H1 (cell line): ENCODE data around the gene PITRM1. TPM values are rescaled to one million over a fixed set of nuclear protein-coding genes. Genes with fewer than 3 reads are reported as not detected.
"Not testable (repeated sequence)": the region's sequence is repeated elsewhere in the genome, so short reads cannot be mapped to it uniquely, and the experiment has no call there.

Source experiments
- CTCF ChIA-PET: fragments of 300-600 bp; sonication (Branson Sonifier 250); formaldehyde crosslinking; loops from one replicate; lab custom pipeline; 2021; ENCODE audit not compliant: partially characterized antibody; lab: Charles Lee
- POLR2A ChIA-PET: fragments of 300-600 bp; sonication (Branson Sonifier 250); formaldehyde crosslinking; loops from one replicate; lab custom pipeline; 2021; ENCODE audit warnings: inconsistent platforms; ENCODE audit not compliant: partially characterized antibody; lab: Charles Lee
- DNase-seq, 2 experiments: peaks; one replicate each; pipeline versions ENCODE4 v3.0.0 to v3.0.0-alpha.2; 2010 to 2022; ENCODE audit warnings: low spot score in 2 of 2, low read depth in 1 of 2, mixed read lengths in 1 of 2
- FAIRE-seq: peaks from 2 replicates; lab custom pipeline; 2011; peaks lifted over from hg19 to GRCh38; lab: Jason Lieb, UNC
- H2AFZ ChIP-seq: 2 replicates; pipeline ENCODE4 v1.8.1; 2012; ENCODE audit warnings: low read length, inconsistent platforms
- H2AK5ac ChIP-seq: 2 replicates; pipeline ENCODE4 v1.6.1; 2013; ENCODE audit warnings: low read depth, low read length
- H2BK120ac ChIP-seq: replicated peaks from 2 replicates; pipeline ENCODE3; 2013; ENCODE audit warnings: low read depth, low read length, inconsistent platforms
- H2BK12ac ChIP-seq: 2 replicates; pipeline ENCODE4 v1.6.1; 2013; ENCODE audit warnings: low read depth, low read length
- H2BK15ac ChIP-seq: 2 replicates; pipeline ENCODE4 v1.6.1; 2013; ENCODE audit warnings: low read length
- H2BK20ac ChIP-seq: 2 replicates; pipeline ENCODE4 v1.6.1; 2013; ENCODE audit warnings: low read length
- H2BK5ac ChIP-seq: 2 replicates; pipeline ENCODE4 v1.6.1; 2013; ENCODE audit warnings: low read depth, low read length
- H3K14ac ChIP-seq: 2 replicates; pipeline ENCODE4 v1.6.1; 2013; ENCODE audit warnings: inconsistent platforms; ENCODE audit not compliant: insufficient read length
- H3K18ac ChIP-seq: 2 replicates; pipeline ENCODE4 v1.6.1; 2013; ENCODE audit warnings: low read length; ENCODE audit errors: extremely low read depth
- H3K23ac ChIP-seq: 2 replicates; pipeline ENCODE4 v1.6.1; 2013; ENCODE audit warnings: inconsistent platforms; ENCODE audit not compliant: insufficient read length
- H3K23me2 ChIP-seq: 2 replicates; pipeline ENCODE4 v1.6.1; 2013; ENCODE audit warnings: low read depth, low read length
- H3K27ac ChIP-seq: 2 replicates; pipeline ENCODE4 v1.6.1; 2011; ENCODE audit warnings: low read depth, low read length, inconsistent platforms
- H3K27me3 ChIP-seq, 4 experiments: replicated peaks in 1 of 4; 1 replicate in 1 of 4; 2 replicates in 3 of 4; pipeline versions ENCODE4 v1.6.1 to v1.8.1; 2011 to 2013; ENCODE audit warnings: low read length in 3 of 4, mild to moderate bottlenecking in 3 of 4, inconsistent platforms in 2 of 4, mixed read lengths in 2 of 4, moderate library complexity in 1 of 4; ENCODE audit not compliant: control insufficient read depth in 3 of 4, insufficient read depth in 3 of 4; ENCODE audit errors: extremely low read depth in 1 of 4
- H3K36me3 ChIP-seq, 4 experiments: 2 replicates each; pipeline versions ENCODE4 v1.6.1 to v1.8.1; 2011 to 2013; ENCODE audit warnings: mild to moderate bottlenecking in 4 of 4, low read length in 3 of 4, moderate library complexity in 2 of 4, control low read depth in 1 of 4, inconsistent platforms in 1 of 4; ENCODE audit not compliant: insufficient read depth in 4 of 4, control insufficient read depth in 2 of 4
- H3K4ac ChIP-seq: replicated peaks from 2 replicates; pipeline ENCODE3; 2013; ENCODE audit warnings: low read length, low read depth, mixed read lengths, inconsistent platforms; ENCODE audit not compliant: insufficient read length
- H3K4me1 ChIP-seq, 4 experiments: replicated peaks in 1 of 4; 1 replicate in 1 of 4; 2 replicates in 3 of 4; pipeline versions ENCODE4 v1.6.1 to v1.8.1; 2011 to 2013; ENCODE audit warnings: low read length in 3 of 4, inconsistent platforms in 2 of 4, mixed read lengths in 1 of 4; ENCODE audit not compliant: insufficient read depth in 4 of 4, control insufficient read depth in 3 of 4
- H3K4me2 ChIP-seq, 2 experiments: 2 replicates each; pipeline versions ENCODE4 v1.6.1 to v1.8.1; 2011 to 2013; ENCODE audit warnings: low read depth in 2 of 2, low read length in 2 of 2, control low read depth in 1 of 2, inconsistent platforms in 1 of 2, mild to moderate bottlenecking in 1 of 2; ENCODE audit not compliant: insufficient read depth in 1 of 2
- H3K4me3 ChIP-seq, 4 experiments: fragments of 200-600, 300-600 bp in 1 of 4; sonication (generic), shearing (Covaris generic), sonication (Bioruptor Twin) in 1 of 4; 2 replicates each; pipeline versions ENCODE4 v1.5.1 to v1.8.1; 2011 to 2016; ENCODE audit warnings: low read length in 4 of 4, low read depth in 3 of 4, control low read depth in 2 of 4, inconsistent platforms in 2 of 4, mild to moderate bottlenecking in 2 of 4, mixed read lengths in 1 of 4, moderate library complexity in 1 of 4; ENCODE audit not compliant: insufficient read depth in 2 of 4; ENCODE audit errors: extremely low read depth in 1 of 4
- H3K56ac ChIP-seq: replicated peaks from 2 replicates; pipeline ENCODE3; 2013; ENCODE audit warnings: low read depth, mild to moderate bottlenecking, mixed read lengths, low read length, inconsistent platforms; ENCODE audit not compliant: insufficient read length
- H3K79me1 ChIP-seq: 2 replicates; pipeline ENCODE4 v1.6.1; 2013; ENCODE audit warnings: low read depth, low read length, control low read depth
- H3K79me2 ChIP-seq, 2 experiments: 2 replicates each; pipeline versions ENCODE4 v1.6.1 to v1.8.1; 2012 to 2013; ENCODE audit warnings: low read length in 2 of 2, mild to moderate bottlenecking in 2 of 2, inconsistent platforms in 1 of 2; ENCODE audit not compliant: insufficient read depth in 2 of 2, control insufficient read depth in 1 of 2
- H3K9ac ChIP-seq, 4 experiments: replicated peaks in 1 of 4; 1 replicate in 1 of 4; 2 replicates in 3 of 4; pipeline versions ENCODE4 v1.6.1 to v1.8.1; 2011 to 2013; ENCODE audit warnings: low read depth in 3 of 4, low read length in 3 of 4, control low read depth in 2 of 4, mild to moderate bottlenecking in 2 of 4, moderate library complexity in 2 of 4, inconsistent platforms in 1 of 4; ENCODE audit errors: extremely low read depth in 1 of 4
- H3K9me3 ChIP-seq, 2 experiments: 2 replicates each; pipeline versions ENCODE4 v1.6.1 to v1.8.1; 2012 to 2013; ENCODE audit warnings: mild to moderate bottlenecking in 2 of 2, moderate library complexity in 2 of 2, control low read depth in 1 of 2, inconsistent platforms in 1 of 2, low read depth in 1 of 2, low read length in 1 of 2, mixed read lengths in 1 of 2; ENCODE audit not compliant: insufficient read depth in 2 of 2
- H4K20me1 ChIP-seq, 2 experiments: replicated peaks in 1 of 2; 2 replicates each; pipeline versions ENCODE3 to v1.8.1; 2011 to 2013; ENCODE audit warnings: inconsistent platforms in 2 of 2, low read length in 2 of 2, mild to moderate bottlenecking in 1 of 2; ENCODE audit not compliant: insufficient read depth in 2 of 2, control insufficient read depth in 1 of 2
- H4K5ac ChIP-seq: 2 replicates; pipeline ENCODE4 v1.6.1; 2013; ENCODE audit warnings: low read length, low read depth, mixed read lengths, inconsistent platforms; ENCODE audit not compliant: insufficient read length
- H4K8ac ChIP-seq: 2 replicates; pipeline ENCODE4 v1.8.0; 2013; ENCODE audit warnings: mild to moderate bottlenecking, moderate library complexity, low read length, inconsistent platforms; ENCODE audit not compliant: insufficient read depth; ENCODE audit errors: extremely low read depth
- H4K91ac ChIP-seq: replicated peaks from 2 replicates; pipeline ENCODE3; 2013; ENCODE audit warnings: low read length, mixed read lengths, inconsistent platforms; ENCODE audit not compliant: insufficient read length
- WGBS, 2 experiments: shearing (Covaris generic) in 1 of 2; methylation state at CpG; one replicate each; pipeline versions ENCODE4 v1.1.6 to v1.1.7; 2013 to 2015; ENCODE audit warnings: low lambda C conversion rate in 2 of 2, mixed read lengths in 2 of 2, inconsistent platforms in 1 of 2, low coverage in 1 of 2, missing lambda C conversion rate in 1 of 2; ENCODE audit not compliant: insufficient replicate concordance in 2 of 2, insufficient coverage in 1 of 2, insufficient read length in 1 of 2; ENCODE audit errors: extremely low coverage in 1 of 2, missing lambda C conversion rate in 1 of 2; 5-methylcytosine and 5-hydroxymethylcytosine counted together
- polyA plus RNA-seq, 7 experiments: library from polyadenylated mRNA; depleted of rRNA in 3 of 7; stranded (reverse) in 5 of 7; unstranded in 2 of 7; fragments of >200 nt in 5 of 7; fragments of 200-250 nt in 2 of 7; gene quantifications; 1 replicate in 5 of 7; 2 replicates in 1 of 7; 4 replicates in 1 of 7; pipeline versions ENCODE4 v1.2.1 to v1.2.3, GENCODE V29; 2011 to 2013; ENCODE audit warnings: missing spikeins in 2 of 7, mixed read lengths in 2 of 7
- total RNA-seq: library from RNA; stranded (reverse); fragmentation: NEBNext Ultra II Directional; extraction: Animal tissue kit (Norgen Biotek cat#: 25700); gene quantifications from 2 replicates; pipeline ENCODE4 v1.2.1, GENCODE V29; 2021

Gene PITRM1
- total and polyA plus RNA-seq, 2 of the 8 experiments (the other 6 are each of a cell fraction or from before 2014, with no cell fraction given): 18.6 to 31.5 TPM

- H3K4ac ChIP-seq, POLR2A ChIA-PET, H4K91ac ChIP-seq, H2BK15ac ChIP-seq, H3K56ac ChIP-seq, H2AFZ ChIP-seq, H2BK120ac ChIP-seq, H3K4me2 ChIP-seq, H3K9me3 ChIP-seq, H3K18ac ChIP-seq, H3K4me1 ChIP-seq, H3K23me2 ChIP-seq, DNase-seq, H2BK5ac ChIP-seq, H2BK20ac ChIP-seq, FAIRE-seq, H2BK12ac ChIP-seq, H4K20me1 ChIP-seq, H2AK5ac ChIP-seq, H4K5ac ChIP-seq, H3K4me3 ChIP-seq, H3K27ac ChIP-seq, H3K9ac ChIP-seq, H3K14ac ChIP-seq, H4K8ac ChIP-seq, H3K36me3 ChIP-seq, H3K23ac ChIP-seq, H3K79me2 ChIP-seq, H3K27me3 ChIP-seq, H3K79me1 ChIP-seq: not testable (repeated sequence)
- CTCF ChIA-PET: interaction anchor here (1.4 to 1.6 kb wide), 2 partner anchors 9 to 12 kb away, joined by 3 to 5 read pairs; no protein-coding TSS in a partner anchor
- WGBS, 2 experiments: 97% methylated on average over 3 of the region's 3 CpGs; no CpG with 5 or more reads in 1 of the 2 experiments
These were observed 14.6 kb upstream of the PITRM1 start for GRCh38 chr10:3187229-3187628.
